ENCODE measurements around the gene AFMID.

DNA sequence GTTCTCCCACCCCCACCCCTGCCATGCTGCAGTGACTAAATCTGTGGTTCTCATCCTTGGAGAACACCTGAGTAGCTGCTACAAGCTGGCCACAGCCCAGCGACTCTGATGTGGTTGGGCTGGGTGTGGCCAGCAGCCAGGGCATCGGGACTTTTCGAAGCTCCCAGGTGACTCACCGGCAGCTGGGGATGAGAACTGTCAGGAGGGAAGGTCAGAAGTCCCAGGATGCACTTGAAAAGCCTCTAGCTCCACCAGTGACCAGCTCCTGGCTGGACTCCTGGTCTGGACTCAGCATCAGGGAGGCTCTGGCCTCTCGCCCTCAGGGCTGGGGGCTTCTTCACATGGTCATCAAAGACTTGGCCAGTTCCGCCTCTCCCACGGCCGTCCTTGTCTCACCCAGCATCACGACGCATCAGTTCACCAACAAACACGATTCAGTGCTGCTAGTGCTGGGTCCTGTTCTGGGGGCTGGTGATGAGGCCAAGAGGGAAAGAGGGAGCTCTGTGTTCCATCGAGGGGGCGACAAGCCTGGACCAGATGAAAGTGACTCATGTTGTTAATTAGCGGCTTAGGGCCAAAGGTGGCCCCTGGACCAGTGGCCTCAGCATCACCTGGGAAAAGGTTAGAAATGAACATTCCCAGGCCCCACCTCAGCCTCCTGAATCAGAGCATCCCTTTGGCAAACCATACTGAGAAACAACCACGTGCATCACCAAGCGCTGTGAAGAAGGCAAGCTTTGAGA lies 44.9 kb upstream of the AFMID start:
- no peak for TF ChIP-seq POLR2AphosphoS5 (IDR thresholded peaks at IDR 0.05)
- TF ChIP-seq, protein P1, sequence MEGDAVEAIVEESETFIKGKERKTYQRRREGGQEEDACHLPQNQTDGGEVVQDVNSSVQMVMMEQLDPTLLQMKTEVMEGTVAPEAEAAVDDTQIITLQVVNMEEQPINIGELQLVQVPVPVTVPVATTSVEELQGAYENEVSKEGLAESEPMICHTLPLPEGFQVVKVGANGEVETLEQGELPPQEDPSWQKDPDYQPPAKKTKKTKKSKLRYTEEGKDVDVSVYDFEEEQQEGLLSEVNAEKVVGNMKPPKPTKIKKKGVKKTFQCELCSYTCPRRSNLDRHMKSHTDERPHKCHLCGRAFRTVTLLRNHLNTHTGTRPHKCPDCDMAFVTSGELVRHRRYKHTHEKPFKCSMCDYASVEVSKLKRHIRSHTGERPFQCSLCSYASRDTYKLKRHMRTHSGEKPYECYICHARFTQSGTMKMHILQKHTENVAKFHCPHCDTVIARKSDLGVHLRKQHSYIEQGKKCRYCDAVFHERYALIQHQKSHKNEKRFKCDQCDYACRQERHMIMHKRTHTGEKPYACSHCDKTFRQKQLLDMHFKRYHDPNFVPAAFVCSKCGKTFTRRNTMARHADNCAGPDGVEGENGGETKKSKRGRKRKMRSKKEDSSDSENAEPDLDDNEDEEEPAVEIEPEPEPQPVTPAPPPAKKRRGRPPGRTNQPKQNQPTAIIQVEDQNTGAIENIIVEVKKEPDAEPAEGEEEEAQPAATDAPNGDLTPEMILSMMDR (IDR thresholded peaks at IDR 0.05), result no peak
